ENCODE data around the gene LYAR. TPM values are rescaled to one million over a fixed set of nuclear protein-coding genes. Genes with fewer than 3 reads are reported as not detected.

Gene LYAR
- total RNA-seq, 4 donors from 2014 or later, result 9.9 to 26.6 (median 23.1) TPM

DNA sequence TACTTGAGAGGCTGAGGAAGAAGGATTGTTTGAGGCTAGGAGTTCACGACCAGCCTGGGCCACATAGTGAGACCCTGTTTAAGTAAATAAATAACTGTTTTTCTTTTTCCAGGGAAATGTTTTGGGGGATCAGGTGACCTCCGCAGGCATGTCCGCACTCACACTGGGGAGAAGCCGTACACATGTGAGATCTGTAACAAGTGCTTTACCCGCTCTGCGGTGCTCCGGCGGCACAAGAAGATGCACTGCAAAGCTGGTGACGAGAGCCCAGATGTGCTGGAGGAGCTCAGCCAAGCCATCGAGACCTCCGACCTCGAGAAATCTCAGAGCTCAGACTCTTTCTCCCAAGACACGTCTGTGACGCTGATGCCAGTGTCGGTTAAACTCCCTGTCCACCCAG is 30.6 kb upstream of the LYAR start:
- Histone ChIP-seq H3K36me3 (peaks cover 0 to 48% of the 10 kb centered on the region in 2 donors), H3K27ac (no peak overlapping the region), H3K9me3 (no peaks in the 10 kb centered on the region), H3K27me3 (no peaks in the 10 kb centered on the region), H3K4me3 (no peak overlapping the region), H3K4me1 (no peaks in the 10 kb centered on the region)
- ATAC-seq, result no peak
- in situ Hi-C loops (cut with MboI; ENCODE audit: low sequenced_read_pairs in 4 of 4) (no loop called here), intact Hi-C loops (cut with DNase I; ENCODE audit: low total_unique reads) (no loop called here)
- TF ChIP-seq CTCF (IDR thresholded peaks at IDR 0.05 in 4 of 5, conservative IDR thresholded peaks at IDR 0.05 in 1 of 5) (no peak), POLR2A (IDR thresholded peaks at IDR 0.05) (no peak)
- DNase-seq, result no peak

DNA sequence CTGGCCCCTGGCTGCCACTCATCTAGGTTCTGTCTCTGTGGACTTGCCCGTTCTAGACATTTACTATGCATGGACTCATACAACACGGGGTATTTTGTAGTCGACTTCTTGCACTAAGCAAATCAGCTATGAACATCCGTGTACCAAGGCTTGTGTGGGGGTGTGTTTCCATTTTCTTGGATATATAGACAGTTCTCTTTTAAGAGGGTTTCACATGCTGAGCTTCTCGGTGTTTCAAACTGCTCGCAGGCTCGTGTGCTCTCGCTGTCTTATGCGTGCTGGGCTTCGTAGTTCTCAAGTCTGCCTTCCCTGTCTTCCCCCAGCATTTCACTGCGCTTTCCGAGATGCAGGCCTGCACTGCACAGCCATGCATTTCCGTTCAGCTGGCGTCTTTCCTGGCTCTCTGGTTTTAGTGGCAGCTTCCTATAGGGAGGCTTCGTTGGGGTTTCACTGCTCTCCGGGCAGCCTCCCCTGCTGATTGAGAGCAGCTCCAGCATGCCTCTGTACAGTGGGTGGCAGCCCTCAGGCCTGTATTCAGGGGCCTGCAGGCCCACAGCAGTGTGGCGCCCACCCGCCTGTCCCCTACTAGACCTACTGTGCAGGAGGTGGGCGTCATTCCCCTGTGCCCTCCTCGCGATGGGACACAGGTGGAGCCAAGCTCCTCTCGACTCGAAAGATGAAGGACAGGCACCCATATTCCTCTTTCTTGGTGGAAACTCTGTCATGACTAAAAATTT is 27.7 kb upstream of the LYAR start:
- no peaks in the 10 kb centered on the region for H3K4me1 ChIP-seq
- DNase-seq, result no peak
- intact Hi-C loops (cut with DNase I; ENCODE audit: low total_unique reads), result no loop called here
- no peak overlapping the region for H3K4me3 ChIP-seq
- no peaks in the 10 kb centered on the region for H3K27me3 ChIP-seq
- H3K27ac ChIP-seq, result no peak overlapping the region
- no peaks in the 10 kb centered on the region for H3K9me3 ChIP-seq
- peaks cover 0 to 74% of the 10 kb centered on the region in 2 donors for H3K36me3 ChIP-seq
- no peak for TF ChIP-seq POLR2A (IDR thresholded peaks at IDR 0.05)
- no peak for TF ChIP-seq CTCF (IDR thresholded peaks at IDR 0.05 in 4 of 5, conservative IDR thresholded peaks at IDR 0.05 in 1 of 5)
- in situ Hi-C loops (cut with MboI; ENCODE audit: low sequenced_read_pairs in 4 of 4), result no loop called here
- ATAC-seq, result no peak

DNA sequence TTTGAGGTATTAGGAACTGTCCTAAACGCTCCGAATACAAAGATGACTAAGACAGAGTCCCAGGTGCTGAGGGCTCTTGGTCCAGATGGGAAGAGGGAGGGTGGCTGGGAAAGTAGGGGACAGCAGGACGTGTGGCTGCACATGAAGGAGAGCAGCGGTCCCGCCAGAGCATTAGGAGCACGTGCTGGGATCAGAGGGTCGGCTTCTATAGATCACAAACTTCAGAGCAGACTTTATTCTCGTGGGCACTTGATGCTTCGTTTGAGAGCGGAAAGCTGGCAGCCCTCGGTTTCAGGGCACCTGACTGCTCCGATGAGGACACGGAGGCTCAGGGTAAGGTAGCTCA is 26.2 kb upstream of the LYAR start:
- no peaks in the 10 kb centered on the region for H3K27me3 ChIP-seq
- intact Hi-C loops (cut with DNase I; ENCODE audit: low total_unique reads), result no loop called here
- H3K4me3 ChIP-seq, result no peak overlapping the region
- no peaks in the 10 kb centered on the region for H3K4me1 ChIP-seq
- no peak for TF ChIP-seq CTCF (IDR thresholded peaks at IDR 0.05 in 4 of 5, conservative IDR thresholded peaks at IDR 0.05 in 1 of 5)
- no peak for TF ChIP-seq POLR2A (IDR thresholded peaks at IDR 0.05)
- DNase-seq (no peak), ATAC-seq (no peak)
- no peaks in the 10 kb centered on the region for H3K9me3 ChIP-seq
- in situ Hi-C loops (cut with MboI; ENCODE audit: low sequenced_read_pairs in 4 of 4), result no loop called here
- H3K27ac ChIP-seq, result no peak overlapping the region
- H3K36me3 ChIP-seq, result peaks cover 0 to 68% of the 10 kb centered on the region in 2 donors

DNA sequence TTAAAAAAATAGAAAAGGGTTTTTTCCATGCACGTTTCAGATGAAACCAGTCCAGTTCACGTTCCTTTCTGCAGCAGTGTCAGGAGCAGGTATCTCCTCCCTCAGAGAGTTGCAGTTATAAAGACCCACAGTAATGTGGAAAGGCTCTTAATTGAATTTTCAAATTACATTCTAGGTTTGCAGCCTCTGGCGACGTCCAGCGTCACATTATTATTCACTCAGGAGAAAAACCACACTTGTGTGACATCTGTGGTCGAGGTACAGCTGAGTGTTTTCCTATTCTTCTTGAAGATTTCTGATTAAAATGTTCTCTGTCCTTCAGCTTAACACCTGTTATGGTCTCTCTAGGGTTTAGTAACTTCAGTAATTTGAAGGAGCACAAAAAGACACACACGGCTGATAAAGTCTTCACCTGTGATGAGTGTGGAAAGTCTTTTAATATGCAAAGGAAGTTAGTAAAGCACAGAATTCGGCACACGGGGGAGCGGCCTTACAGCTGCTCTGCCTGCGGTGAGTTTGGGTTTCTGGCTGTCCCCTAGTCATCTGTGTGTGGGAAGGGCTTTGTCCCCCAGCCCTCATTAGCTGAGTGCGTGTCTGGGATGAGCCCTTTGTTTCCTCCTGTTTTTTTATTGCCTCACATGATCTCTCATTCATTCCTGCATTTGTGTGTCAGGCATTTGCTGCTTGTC is 25.7 kb upstream of the LYAR start:
- no peak overlapping the region for H3K27ac ChIP-seq

More for the DNA sequence above, 25.7 kb upstream of the LYAR start:
- intact Hi-C loops (cut with DNase I; ENCODE audit: low total_unique reads), result no loop called here
- no peaks in the 10 kb centered on the region for H3K27me3 ChIP-seq
- in situ Hi-C loops (cut with MboI; ENCODE audit: low sequenced_read_pairs in 4 of 4), result no loop called here
- H3K36me3 ChIP-seq, result peaks cover 0 to 63% of the 10 kb centered on the region in 2 donors
- H3K9me3 ChIP-seq, result no peaks in the 10 kb centered on the region
- DNase-seq, result no peak
- no peak for ATAC-seq
- no peaks in the 10 kb centered on the region for H3K4me1 ChIP-seq
- H3K4me3 ChIP-seq, result no peak overlapping the region
- TF ChIP-seq POLR2A (IDR thresholded peaks at IDR 0.05) (no peak), CTCF (IDR thresholded peaks at IDR 0.05 in 4 of 5, conservative IDR thresholded peaks at IDR 0.05 in 1 of 5) (no peak)

Measured in gastrocnemius medialis (tissue), 4 donors.